K562 (cell line): ENCODE data around the gene LTBR. TPM values are rescaled to one million over a fixed set of nuclear protein-coding genes. Genes with fewer than 3 reads are reported as not detected.

ENCODE experiments used
- ADNP ChIP-seq: fragments of 200-800 bp; sonication (Bioruptor generic); IDR thresholded peaks from 2 replicates; pipeline ENCODE4 v1.6.1; 2016; ENCODE audit warnings: missing genetic modification characterization, missing compliant biosample characterization
- ATF1 ChIP-seq, 2 experiments: fragments of 450-650 bp in 1 of 2; IDR thresholded peaks; 2 replicates each; pipeline ENCODE4 v1.6.1; 2016; ENCODE audit warnings: missing compliant biosample characterization in 1 of 2, missing genetic modification characterization in 1 of 2
- COPS2 ChIP-seq: fragments of 450-650 bp; conservative IDR thresholded peaks from 2 replicates; pipeline ENCODE4 v1.6.1; 2016; ENCODE audit warnings: mild to moderate bottlenecking, moderate library complexity
- GATAD2A ChIP-seq: fragments of 450-650 bp; IDR thresholded peaks from 2 replicates; pipeline ENCODE4 v1.6.1; 2017
- HNRNPUL1 ChIP-seq: fragments of 200-400 bp; formaldehyde crosslinking; IDR thresholded peaks from 2 replicates; pipeline ENCODE4 v1.6.1; 2017; ENCODE audit warnings: low read length
- NCOA6 ChIP-seq: fragments of 450-650 bp; IDR thresholded peaks from 2 replicates; pipeline ENCODE4 v1.6.1; 2017; ENCODE audit warnings: mild to moderate bottlenecking
- NFRKB ChIP-seq: fragments of 450-650 bp; IDR thresholded peaks from 2 replicates; pipeline ENCODE4 v1.6.1; 2016; ENCODE audit warnings: low read depth
- NR3C1 ChIP-seq: sonication (generic); formaldehyde crosslinking; IDR thresholded peaks from 2 replicates; pipeline ENCODE4 v1.8.1; 2022; ENCODE audit warnings: missing genetic modification reagents
- SREBF2 ChIP-seq: sonication (generic); formaldehyde crosslinking; IDR thresholded peaks from 2 replicates; pipeline ENCODE4 v1.4.0; 2020; ENCODE audit warnings: mild to moderate bottlenecking, missing genetic modification reagents
- TEAD1 ChIP-seq, 2 experiments: fragments of 450-650 bp in 1 of 2; sonication (generic) in 1 of 2; formaldehyde crosslinking; IDR thresholded peaks; 2 replicates each; pipeline versions ENCODE4 v1.4.0 to v1.8.0; 2020 to 2022; ENCODE audit warnings: mild to moderate bottlenecking in 2 of 2, missing genetic modification reagents in 1 of 2
- TFAM ChIP-seq: fragments of 250-450 bp; sonication (Bioruptor Pico); conservative IDR thresholded peaks from 2 replicates; pipeline ENCODE4 v1.5.0; 2021; ENCODE audit warnings: mild to moderate bottlenecking, moderate library complexity
- TOE1 ChIP-seq, 2 experiments: fragments of 450-650 bp in 1 of 2; sonication (generic) in 1 of 2; formaldehyde crosslinking in 1 of 2; IDR thresholded peaks; 2 replicates each; pipeline versions ENCODE4 v1.7.1 to v1.8.0; 2016 to 2022; ENCODE audit warnings: borderline replicate concordance in 2 of 2, mild to moderate bottlenecking in 2 of 2, antibody characterized with exemption in 1 of 2, inconsistent platforms in 1 of 2, low read depth in 1 of 2, missing genetic modification reagents in 1 of 2, moderate library complexity in 1 of 2
- XRCC3 ChIP-seq: fragments of 450-650 bp; IDR thresholded peaks from 2 replicates; pipeline ENCODE4 v1.6.1; 2017; ENCODE audit warnings: mild to moderate bottlenecking, moderate library complexity
- ZFPM2 ChIP-seq: fragments of 250-450 bp; sonication (Bioruptor Pico); IDR thresholded peaks from 2 replicates; pipeline ENCODE4 v1.5.1; 2022; ENCODE audit warnings: mild to moderate bottlenecking
- ZNF124 ChIP-seq: sonication (generic); formaldehyde crosslinking; IDR thresholded peaks from 2 replicates; pipeline ENCODE4 v1.8.1; 2022; ENCODE audit warnings: missing genetic modification reagents
- ZNF212 ChIP-seq: fragments of 450-650 bp; formaldehyde crosslinking; IDR thresholded peaks from 2 replicates; pipeline ENCODE4 v1.4.0; 2020; ENCODE audit warnings: mild to moderate bottlenecking
- ZNF354B ChIP-seq: fragments of 250-450 bp; sonication (Bioruptor Pico); IDR thresholded peaks from 2 replicates; pipeline ENCODE4 v1.4.0; 2020
- polyA plus RNA-seq, 8 experiments: library from polyadenylated mRNA; depleted of rRNA in 4 of 8; stranded (reverse) in 5 of 8; unstranded in 3 of 8; fragments of >200 nt; fragmentation: Nextera tagmentation in 2 of 8; fragmentation: Illumina TruSeq in 1 of 8; extraction: Ambion mirVana in 2 of 8; extraction: Trizol in 1 of 8; gene quantifications; 2 replicates each; pipeline versions ENCODE4 v1.2.1 to v1.2.3, GENCODE V29; 2011 to 2014; ENCODE audit warnings: inconsistent platforms in 1 of 8, missing spikeins in 1 of 8
- total RNA-seq, 7 experiments: library from RNA; depleted of rRNA in 6 of 7; stranded (reverse); fragments of >200 nt in 6 of 7; fragmentation: Illumina TruSeq in 2 of 7; extraction: Trizol in 2 of 7; gene quantifications; 2 replicates each; pipeline versions ENCODE4 v1.2.1 to v1.2.3, GENCODE V29; 2011 to 2021; ENCODE audit warnings: low replicate concordance in 1 of 7
- TF ChIP-seq, protein P1 (sequence below): fragments of 250-450 bp; sonication (Bioruptor Pico); IDR thresholded peaks from 2 replicates; pipeline ENCODE4 v1.4.0; 2020; ENCODE audit warnings: borderline replicate concordance
- TF ChIP-seq, protein P2 (sequence below): fragments of 450-650 bp; IDR thresholded peaks from 2 replicates; pipeline ENCODE4 v1.6.1; 2016; ENCODE audit warnings: mild to moderate bottlenecking
- TF ChIP-seq, protein P3 (sequence below): fragments of 250-450 bp; sonication (Bioruptor Pico); IDR thresholded peaks from 2 replicates; pipeline ENCODE4 v1.8.0; 2022; ENCODE audit warnings: moderate library complexity, mild to moderate bottlenecking, inconsistent platforms
- TF ChIP-seq, protein P4 (sequence below): fragments of 450-650 bp; formaldehyde crosslinking; IDR thresholded peaks from 2 replicates; pipeline ENCODE4 v1.4.0; 2020; ENCODE audit warnings: mild to moderate bottlenecking, moderate library complexity

Gene LTBR
- total and polyA plus RNA-seq, 9 of the 15 experiments (the other 6 are each of a cell fraction or from before 2014, with no cell fraction given), result 0.96 to 69.0 (median 35.3) TPM

DNA sequence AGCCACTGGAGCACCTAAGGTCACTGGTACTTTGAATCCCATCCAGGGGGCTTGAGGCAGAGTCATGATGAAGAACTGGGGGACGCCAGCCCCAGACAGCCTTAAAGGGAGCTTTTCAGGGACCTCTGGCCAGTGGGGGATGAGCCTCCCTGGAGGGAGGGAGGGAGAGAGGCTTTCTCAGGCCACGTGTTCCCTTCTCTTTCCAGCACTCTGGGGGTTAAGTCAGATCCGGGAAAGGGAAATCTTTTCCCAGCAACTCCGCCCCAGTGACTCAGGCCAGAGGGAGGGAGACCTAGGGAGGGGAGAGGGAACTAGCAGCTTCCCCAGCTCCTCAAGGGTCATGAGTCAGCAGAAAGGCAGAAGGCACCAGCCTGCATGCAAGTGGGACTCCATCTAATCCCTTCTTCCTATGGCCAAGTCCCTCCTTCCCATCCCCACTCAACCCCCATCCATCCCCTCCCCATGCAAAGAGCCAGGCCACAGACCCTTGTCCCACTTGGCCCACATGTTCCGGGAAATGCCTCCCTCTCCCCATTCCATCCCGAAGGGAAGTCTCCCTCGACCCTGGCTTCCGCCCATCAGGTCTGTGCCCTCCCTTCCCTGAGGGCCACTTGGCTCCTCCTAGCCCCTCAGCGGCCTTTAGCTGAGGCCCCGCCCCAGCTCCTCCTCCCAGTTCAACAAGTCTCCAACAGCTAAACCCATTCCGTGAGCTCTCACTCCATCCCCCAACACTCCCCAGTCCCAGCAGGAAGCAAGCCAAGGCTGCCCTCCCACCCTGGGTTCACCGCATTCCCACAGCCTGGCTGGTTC, 47.7 kb upstream of the LTBR start (continued):
- TF ChIP-seq, protein P1, sequence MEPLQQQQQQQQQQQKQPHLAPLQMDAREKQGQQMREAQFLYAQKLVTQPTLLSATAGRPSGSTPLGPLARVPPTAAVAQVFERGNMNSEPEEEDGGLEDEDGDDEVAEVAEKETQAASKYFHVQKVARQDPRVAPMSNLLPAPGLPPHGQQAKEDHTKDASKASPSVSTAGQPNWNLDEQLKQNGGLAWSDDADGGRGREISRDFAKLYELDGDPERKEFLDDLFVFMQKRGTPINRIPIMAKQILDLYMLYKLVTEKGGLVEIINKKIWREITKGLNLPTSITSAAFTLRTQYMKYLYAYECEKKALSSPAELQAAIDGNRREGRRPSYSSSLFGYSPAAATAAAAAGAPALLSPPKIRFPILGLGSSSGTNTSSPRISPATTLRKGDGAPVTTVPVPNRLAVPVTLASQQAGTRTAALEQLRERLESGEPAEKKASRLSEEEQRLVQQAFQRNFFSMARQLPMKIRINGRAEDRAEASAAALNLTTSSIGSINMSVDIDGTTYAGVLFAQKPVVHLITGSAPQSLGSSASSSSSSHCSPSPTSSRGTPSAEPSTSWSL (CRISPR knock-in tag), result no peak
- peak; percentile 76; the same call in 1 of the 2 replicates for TF ChIP-seq NFRKB
- no peak for TF ChIP-seq SREBF2 (CRISPR knock-in tag)
- no peak for TF ChIP-seq ATF1 (CRISPR knock-in tag; IDR thresholded peaks at IDR 0.05)
- TF ChIP-seq ATF1 (tag; IDR thresholded peaks at IDR 0.05), result peak; percentile 47; the same call in 1 of the 2 replicates
- TF ChIP-seq, protein P2, sequence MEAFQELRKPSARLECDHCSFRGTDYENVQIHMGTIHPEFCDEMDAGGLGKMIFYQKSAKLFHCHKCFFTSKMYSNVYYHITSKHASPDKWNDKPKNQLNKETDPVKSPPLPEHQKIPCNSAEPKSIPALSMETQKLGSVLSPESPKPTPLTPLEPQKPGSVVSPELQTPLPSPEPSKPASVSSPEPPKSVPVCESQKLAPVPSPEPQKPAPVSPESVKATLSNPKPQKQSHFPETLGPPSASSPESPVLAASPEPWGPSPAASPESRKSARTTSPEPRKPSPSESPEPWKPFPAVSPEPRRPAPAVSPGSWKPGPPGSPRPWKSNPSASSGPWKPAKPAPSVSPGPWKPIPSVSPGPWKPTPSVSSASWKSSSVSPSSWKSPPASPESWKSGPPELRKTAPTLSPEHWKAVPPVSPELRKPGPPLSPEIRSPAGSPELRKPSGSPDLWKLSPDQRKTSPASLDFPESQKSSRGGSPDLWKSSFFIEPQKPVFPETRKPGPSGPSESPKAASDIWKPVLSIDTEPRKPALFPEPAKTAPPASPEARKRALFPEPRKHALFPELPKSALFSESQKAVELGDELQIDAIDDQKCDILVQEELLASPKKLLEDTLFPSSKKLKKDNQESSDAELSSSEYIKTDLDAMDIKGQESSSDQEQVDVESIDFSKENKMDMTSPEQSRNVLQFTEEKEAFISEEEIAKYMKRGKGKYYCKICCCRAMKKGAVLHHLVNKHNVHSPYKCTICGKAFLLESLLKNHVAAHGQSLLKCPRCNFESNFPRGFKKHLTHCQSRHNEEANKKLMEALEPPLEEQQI, result no peak
- no peak for TF ChIP-seq HNRNPUL1
- TF ChIP-seq NCOA6, result no peak
- TF ChIP-seq TFAM (CRISPR knock-in tag), result no peak
- no peak for TF ChIP-seq ZNF354B
- no peak for TF ChIP-seq ZFPM2 (CRISPR knock-in tag)
- TF ChIP-seq TEAD1 (CRISPR knock-in tag; IDR thresholded peaks at IDR 0.05), result no peak
- TF ChIP-seq TOE1 (IDR thresholded peaks at IDR 0.05; ENCODE audit: borderline replicate concordance), result peak; percentile 69; the same call in 1 of the 2 replicates
- no peak for TF ChIP-seq TOE1 (CRISPR knock-in tag; IDR thresholded peaks at IDR 0.05; ENCODE audit: borderline replicate concordance, low read depth)
- 0 out of 2 replicates have a peak, but pooled peaks have one; percentile 15 for TF ChIP-seq GATAD2A
- no peak for TF ChIP-seq COPS2
- TF ChIP-seq NR3C1 (CRISPR knock-in tag), result no peak
- no peak for TF ChIP-seq XRCC3
- TF ChIP-seq ZNF124 (CRISPR knock-in tag), result no peak
- TF ChIP-seq ADNP (tag), result no peak
- TF ChIP-seq, protein P3, sequence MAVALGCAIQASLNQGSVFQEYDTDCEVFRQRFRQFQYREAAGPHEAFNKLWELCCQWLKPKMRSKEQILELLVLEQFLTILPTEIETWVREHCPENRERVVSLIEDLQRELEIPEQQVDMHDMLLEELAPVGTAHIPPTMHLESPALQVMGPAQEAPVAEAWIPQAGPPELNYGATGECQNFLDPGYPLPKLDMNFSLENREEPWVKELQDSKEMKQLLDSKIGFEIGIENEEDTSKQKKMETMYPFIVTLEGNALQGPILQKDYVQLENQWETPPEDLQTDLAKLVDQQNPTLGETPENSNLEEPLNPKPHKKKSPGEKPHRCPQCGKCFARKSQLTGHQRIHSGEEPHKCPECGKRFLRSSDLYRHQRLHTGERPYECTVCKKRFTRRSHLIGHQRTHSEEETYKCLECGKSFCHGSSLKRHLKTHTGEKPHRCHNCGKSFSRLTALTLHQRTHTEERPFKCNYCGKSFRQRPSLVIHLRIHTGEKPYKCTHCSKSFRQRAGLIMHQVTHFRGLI (CRISPR knock-in tag), result no peak
- TF ChIP-seq, protein P4, sequence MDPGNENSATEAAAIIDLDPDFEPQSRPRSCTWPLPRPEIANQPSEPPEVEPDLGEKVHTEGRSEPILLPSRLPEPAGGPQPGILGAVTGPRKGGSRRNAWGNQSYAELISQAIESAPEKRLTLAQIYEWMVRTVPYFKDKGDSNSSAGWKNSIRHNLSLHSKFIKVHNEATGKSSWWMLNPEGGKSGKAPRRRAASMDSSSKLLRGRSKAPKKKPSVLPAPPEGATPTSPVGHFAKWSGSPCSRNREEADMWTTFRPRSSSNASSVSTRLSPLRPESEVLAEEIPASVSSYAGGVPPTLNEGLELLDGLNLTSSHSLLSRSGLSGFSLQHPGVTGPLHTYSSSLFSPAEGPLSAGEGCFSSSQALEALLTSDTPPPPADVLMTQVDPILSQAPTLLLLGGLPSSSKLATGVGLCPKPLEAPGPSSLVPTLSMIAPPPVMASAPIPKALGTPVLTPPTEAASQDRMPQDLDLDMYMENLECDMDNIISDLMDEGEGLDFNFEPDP (CRISPR knock-in tag), result no peak
- no peak for TF ChIP-seq ZNF212 (CRISPR knock-in tag)
